SK-N-SH (cell line): ENCODE measurements around the gene GDNF. TPM values are rescaled to one million over a fixed set of nuclear protein-coding genes. Genes with fewer than 3 reads are reported as not detected.

Experiments used
- CTCF ChIA-PET: fragments of 300-600, 350-600 bp; formaldehyde crosslinking; extraction: SDS; loops from one replicate; lab custom pipeline; 2021; lab: Yijun Ruan, JAX
- POLR2A ChIA-PET: fragments of 350-600 bp; sonication (Branson Sonifier 250); formaldehyde crosslinking; extraction: SDS; loops from one replicate; lab custom pipeline; 2020; ENCODE audit warnings: antibody characterized with exemption, inconsistent platforms; lab: Yijun Ruan, JAX
- DNase-seq: peaks from one replicate; pipeline ENCODE4 v3.0.0; 2012
- H2AFZ ChIP-seq: fragments of 200-600 bp; sonication (generic); 2 replicates; pipeline ENCODE4 v1.8.1; 2016; ENCODE audit warnings: antibody characterized with exemption, mild to moderate bottlenecking, low read depth
- H3F3A ChIP-seq: fragments of 200-600 bp; sonication (generic); replicated peaks from 2 replicates; pipeline ENCODE3; 2016; ENCODE audit warnings: antibody characterized with exemption, mild to moderate bottlenecking; ENCODE audit not compliant: insufficient read depth
- H3K27ac ChIP-seq, 2 experiments: fragments of 200-500 bp in 1 of 2; fragments of 200-600 bp in 1 of 2; sonication (Bioruptor generic) in 1 of 2; sonication (generic), shearing (Covaris generic) in 1 of 2; 2 replicates each; pipeline versions ENCODE4 v1.5.1 to v1.6.1; 2014 to 2016; ENCODE audit warnings: low read depth in 2 of 2, inconsistent platforms in 1 of 2, low read length in 1 of 2, mild to moderate bottlenecking in 1 of 2, mixed read lengths in 1 of 2
- H3K27me3 ChIP-seq: fragments of 200-600 bp; sonication (generic), shearing (Covaris generic); 2 replicates; pipeline ENCODE4 v1.6.1; 2016; ENCODE audit warnings: mixed run types; ENCODE audit not compliant: insufficient read depth
- H3K36me3 ChIP-seq, 2 experiments: fragments of 200-500 bp in 1 of 2; fragments of 200-600 bp in 1 of 2; sonication (Bioruptor generic) in 1 of 2; sonication (generic) in 1 of 2; replicated peaks in 1 of 2; 2 replicates each; pipeline versions ENCODE3 to v1.5.1; 2014 to 2016; ENCODE audit warnings: low read length in 1 of 2, mild to moderate bottlenecking in 1 of 2; ENCODE audit not compliant: insufficient read depth in 2 of 2, control insufficient read depth in 1 of 2
- H3K4me1 ChIP-seq, 2 experiments: fragments of 200-500 bp in 1 of 2; fragments of 200-600 bp in 1 of 2; sonication (Bioruptor generic) in 1 of 2; sonication (generic), shearing (Covaris generic) in 1 of 2; 2 replicates each; pipeline versions ENCODE4 v1.5.1 to v1.6.1; 2014 to 2016; ENCODE audit warnings: low read depth in 1 of 2, low read length in 1 of 2, mixed run types in 1 of 2; ENCODE audit not compliant: insufficient read depth in 2 of 2, control insufficient read depth in 1 of 2
- H3K4me2 ChIP-seq: fragments of 200-600 bp; sonication (generic), shearing (Covaris generic); 2 replicates; pipeline ENCODE4 v1.6.1; 2017; ENCODE audit warnings: mixed run types
- H3K4me3 ChIP-seq, 2 experiments: fragments of 200-500 bp in 1 of 2; fragments of 200-600 bp in 1 of 2; sonication (Bioruptor generic) in 1 of 2; sonication (generic), shearing (Covaris generic) in 1 of 2; 2 replicates each; pipeline versions ENCODE4 v1.5.1 to v1.8.1; 2014 to 2016; ENCODE audit warnings: low read depth in 2 of 2, inconsistent platforms in 1 of 2, low read length in 1 of 2, mild to moderate bottlenecking in 1 of 2, mixed read lengths in 1 of 2, moderate library complexity in 1 of 2
- H3K79me2 ChIP-seq: fragments of 200-600 bp; sonication (generic); 2 replicates; pipeline ENCODE4 v1.8.1; 2017; ENCODE audit warnings: mild to moderate bottlenecking; ENCODE audit not compliant: insufficient read depth
- H3K9ac ChIP-seq: fragments of 200-600 bp; sonication (generic); 2 replicates; pipeline ENCODE4 v1.6.1; 2017; ENCODE audit warnings: mixed run types
- H3K9me2 ChIP-seq: fragments of 200-600 bp; sonication (generic); 2 replicates; pipeline ENCODE4 v1.6.1; 2017; ENCODE audit warnings: mixed run types
- H3K9me3 ChIP-seq: fragments of 200-600 bp; sonication (generic); 2 replicates; pipeline ENCODE4 v1.6.1; 2017; ENCODE audit warnings: mixed run types, mild to moderate bottlenecking, moderate library complexity
- H4K20me1 ChIP-seq: fragments of 200-600 bp; sonication (generic); 2 replicates; pipeline ENCODE4 v1.6.1; 2017; ENCODE audit warnings: mild to moderate bottlenecking, mixed run types; ENCODE audit not compliant: insufficient read depth
- ELF1 ChIP-seq: IDR thresholded peaks from 2 replicates; pipeline ENCODE4 v1.4.0; 2012
- EP300 ChIP-seq, 2 experiments: IDR thresholded peaks; 2 replicates each; pipeline versions ENCODE4 v1.4.0 to v1.6.1; 2012; ENCODE audit warnings: borderline replicate concordance in 1 of 2, low read depth in 1 of 2, low read length in 1 of 2
- EZH2phosphoT487 ChIP-seq: fragments of 200-600 bp; sonication (generic); IDR thresholded peaks from 2 replicates; pipeline ENCODE4 v1.6.1; 2017; ENCODE audit warnings: low read depth, mixed run types, mild to moderate bottlenecking, antibody characterized with exemption, moderate library complexity, borderline replicate concordance
- FOXJ3 ChIP-seq: sonication (generic); formaldehyde crosslinking; IDR thresholded peaks from 2 replicates; pipeline ENCODE4 v1.5.1; 2020; ENCODE audit warnings: mild to moderate bottlenecking, missing genetic modification reagents
- FOXM1 ChIP-seq: IDR thresholded peaks from 2 replicates; pipeline ENCODE4 v1.4.0; 2012; ENCODE audit warnings: low read depth, mild to moderate bottlenecking
- JUND ChIP-seq: IDR thresholded peaks from 2 replicates; pipeline ENCODE4 v1.4.0; 2012
- MEF2A ChIP-seq: IDR thresholded peaks from 2 replicates; pipeline ENCODE4 v1.4.0; 2012; ENCODE audit warnings: low read depth, borderline replicate concordance
- NFIC ChIP-seq: IDR thresholded peaks from 2 replicates; pipeline ENCODE4 v1.4.0; 2012; ENCODE audit warnings: borderline replicate concordance
- RAD21 ChIP-seq: IDR thresholded peaks from 2 replicates; pipeline ENCODE4 v1.6.1; 2012; ENCODE audit warnings: mild to moderate bottlenecking, low read length
- RCOR1 ChIP-seq: fragments of 150-350 bp; IDR thresholded peaks from 2 replicates; pipeline ENCODE4 v1.6.1; 2017; ENCODE audit warnings: antibody characterized with exemption, low read length
- RXRA ChIP-seq: IDR thresholded peaks from 2 replicates; pipeline ENCODE4 v1.4.0; 2012; ENCODE audit warnings: low read depth, mild to moderate bottlenecking, borderline replicate concordance
- SIN3A ChIP-seq: IDR thresholded peaks from 2 replicates; pipeline ENCODE4 v1.6.1; 2012; ENCODE audit warnings: low read depth, mild to moderate bottlenecking, low read length, moderate library complexity, borderline replicate concordance
- TCF12 ChIP-seq: IDR thresholded peaks from 2 replicates; pipeline ENCODE4 v1.4.0; 2012
- TEAD4 ChIP-seq: IDR thresholded peaks from 2 replicates; pipeline ENCODE4 v1.4.0; 2012; ENCODE audit warnings: mild to moderate bottlenecking, borderline replicate concordance; ENCODE audit not compliant: insufficient read depth
- WGBS: methylation state at CpG from one replicate; pipeline ENCODE4 v1.1.6; 2017; ENCODE audit warnings: low lambda C conversion rate; 5-methylcytosine and 5-hydroxymethylcytosine counted together
- polyA plus RNA-seq, 3 experiments: library from polyadenylated mRNA; depleted of rRNA; stranded (reverse); fragments of >200 nt; gene quantifications; 2 replicates each; pipeline ENCODE4 v1.2.3, GENCODE V29; 2012
- TF ChIP-seq, protein P1 (sequence below): IDR thresholded peaks from 2 replicates; pipeline ENCODE4; 2012
- TF ChIP-seq, protein P2 (sequence below): fragments of 150-350 bp; IDR thresholded peaks from 2 replicates; pipeline ENCODE4 v1.6.1; 2017; ENCODE audit warnings: antibody characterized with exemption, low read length, low read depth, borderline replicate concordance
- TF ChIP-seq, protein P3 (sequence below): fragments of 200-600 bp; sonication (generic); IDR thresholded peaks from 2 replicates; pipeline ENCODE4 v1.6.1; 2017; ENCODE audit warnings: antibody characterized with exemption, mild to moderate bottlenecking, moderate library complexity
- TF ChIP-seq, protein P4 (sequence below): IDR thresholded peaks from 2 replicates; pipeline ENCODE4 v1.4.0; 2012; ENCODE audit warnings: low read depth
- TF ChIP-seq, protein P5 (sequence below): IDR thresholded peaks from 2 replicates; pipeline ENCODE4 v1.6.1; 2012; ENCODE audit warnings: mild to moderate bottlenecking, low read depth, low read length, moderate library complexity

GDNF gene
- polyA plus RNA-seq, 1 of the 3 experiments (the other 2 are of a cell fraction) = 9.0 TPM

DNA sequence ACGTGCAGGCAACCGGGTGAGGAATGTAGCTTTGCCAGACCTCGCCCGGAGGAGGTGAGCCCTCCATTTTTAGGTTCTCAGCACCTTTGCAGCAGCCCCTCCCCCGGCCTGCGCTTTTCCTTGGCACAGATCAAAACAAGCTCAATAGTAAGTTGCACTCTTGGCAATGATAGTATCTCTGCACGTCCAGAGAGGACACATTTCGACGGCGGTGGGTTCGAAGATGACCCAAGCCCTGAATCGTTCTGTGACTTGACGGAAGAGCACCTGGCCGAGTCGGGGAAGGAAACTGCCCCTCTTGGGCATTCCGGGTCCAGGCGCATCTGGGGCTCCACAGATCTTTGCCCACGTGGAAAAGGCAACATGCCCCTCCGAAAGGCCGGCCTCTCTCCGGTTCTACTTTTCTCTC lies 904 bp downstream of the GDNF start:
- no peaks in the 10 kb centered on the region for H3K9me3 ChIP-seq
- peak overlapping the region in 1 of 2 experiments; percentile 87; a peak in 2 of 4 replicates for H3K27ac ChIP-seq
- H3K9ac ChIP-seq = peak overlapping the region; percentile 95
- H4K20me1 ChIP-seq = no peaks in the 10 kb centered on the region; the same call in 1 of the 2 replicates
- H3K4me2 ChIP-seq = peak overlapping the region; percentile 98
- no peaks in the 10 kb centered on the region for H3K36me3 ChIP-seq
- no peaks in the 10 kb centered on the region for H3K27me3 ChIP-seq
- CTCF ChIA-PET = interaction anchor here (0.9 to 1.2 kb wide), 2 partner anchors 10 to 352 kb away, joined by 3 to 5 read pairs; no protein-coding TSS in a partner anchor
- TF ChIP-seq TCF12 = no peak
- TF ChIP-seq, protein P1, sequence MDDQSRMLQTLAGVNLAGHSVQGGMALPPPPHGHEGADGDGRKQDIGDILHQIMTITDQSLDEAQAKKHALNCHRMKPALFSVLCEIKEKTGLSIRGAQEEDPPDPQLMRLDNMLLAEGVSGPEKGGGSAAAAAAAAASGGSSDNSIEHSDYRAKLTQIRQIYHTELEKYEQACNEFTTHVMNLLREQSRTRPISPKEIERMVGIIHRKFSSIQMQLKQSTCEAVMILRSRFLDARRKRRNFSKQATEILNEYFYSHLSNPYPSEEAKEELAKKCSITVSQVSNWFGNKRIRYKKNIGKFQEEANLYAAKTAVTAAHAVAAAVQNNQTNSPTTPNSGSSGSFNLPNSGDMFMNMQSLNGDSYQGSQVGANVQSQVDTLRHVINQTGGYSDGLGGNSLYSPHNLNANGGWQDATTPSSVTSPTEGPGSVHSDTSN = no peak
- no peak for TF ChIP-seq ELF1
- TF ChIP-seq SIN3A = no peak; the same call in 1 of the 2 replicates
- TF ChIP-seq EZH2phosphoT487 = no peak
- TF ChIP-seq, protein P2, sequence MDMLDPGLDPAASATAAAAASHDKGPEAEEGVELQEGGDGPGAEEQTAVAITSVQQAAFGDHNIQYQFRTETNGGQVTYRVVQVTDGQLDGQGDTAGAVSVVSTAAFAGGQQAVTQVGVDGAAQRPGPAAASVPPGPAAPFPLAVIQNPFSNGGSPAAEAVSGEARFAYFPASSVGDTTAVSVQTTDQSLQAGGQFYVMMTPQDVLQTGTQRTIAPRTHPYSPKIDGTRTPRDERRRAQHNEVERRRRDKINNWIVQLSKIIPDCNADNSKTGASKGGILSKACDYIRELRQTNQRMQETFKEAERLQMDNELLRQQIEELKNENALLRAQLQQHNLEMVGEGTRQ = no peak
- no peak; a peak in 1 of 4 replicates for TF ChIP-seq EP300 (IDR thresholded peaks at IDR 0.05; ENCODE audit: borderline replicate concordance in 1 of 2, low read depth in 1 of 2, low read length in 1 of 2)
- TF ChIP-seq RAD21 = no peak
- TF ChIP-seq TEAD4 = no peak
- TF ChIP-seq, protein P3, sequence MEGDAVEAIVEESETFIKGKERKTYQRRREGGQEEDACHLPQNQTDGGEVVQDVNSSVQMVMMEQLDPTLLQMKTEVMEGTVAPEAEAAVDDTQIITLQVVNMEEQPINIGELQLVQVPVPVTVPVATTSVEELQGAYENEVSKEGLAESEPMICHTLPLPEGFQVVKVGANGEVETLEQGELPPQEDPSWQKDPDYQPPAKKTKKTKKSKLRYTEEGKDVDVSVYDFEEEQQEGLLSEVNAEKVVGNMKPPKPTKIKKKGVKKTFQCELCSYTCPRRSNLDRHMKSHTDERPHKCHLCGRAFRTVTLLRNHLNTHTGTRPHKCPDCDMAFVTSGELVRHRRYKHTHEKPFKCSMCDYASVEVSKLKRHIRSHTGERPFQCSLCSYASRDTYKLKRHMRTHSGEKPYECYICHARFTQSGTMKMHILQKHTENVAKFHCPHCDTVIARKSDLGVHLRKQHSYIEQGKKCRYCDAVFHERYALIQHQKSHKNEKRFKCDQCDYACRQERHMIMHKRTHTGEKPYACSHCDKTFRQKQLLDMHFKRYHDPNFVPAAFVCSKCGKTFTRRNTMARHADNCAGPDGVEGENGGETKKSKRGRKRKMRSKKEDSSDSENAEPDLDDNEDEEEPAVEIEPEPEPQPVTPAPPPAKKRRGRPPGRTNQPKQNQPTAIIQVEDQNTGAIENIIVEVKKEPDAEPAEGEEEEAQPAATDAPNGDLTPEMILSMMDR = no peak
- no peak for TF ChIP-seq FOXM1
- TF ChIP-seq RCOR1 = no peak
- no peak for TF ChIP-seq NFIC
- TF ChIP-seq RXRA = no peak
- no peak for TF ChIP-seq JUND
- no peak for TF ChIP-seq FOXJ3
- TF ChIP-seq MEF2A = no peak
- TF ChIP-seq, protein P4, sequence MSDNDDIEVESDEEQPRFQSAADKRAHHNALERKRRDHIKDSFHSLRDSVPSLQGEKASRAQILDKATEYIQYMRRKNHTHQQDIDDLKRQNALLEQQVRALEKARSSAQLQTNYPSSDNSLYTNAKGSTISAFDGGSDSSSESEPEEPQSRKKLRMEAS = no peak; the same call in 1 of the 2 replicates
- TF ChIP-seq, protein P5, sequence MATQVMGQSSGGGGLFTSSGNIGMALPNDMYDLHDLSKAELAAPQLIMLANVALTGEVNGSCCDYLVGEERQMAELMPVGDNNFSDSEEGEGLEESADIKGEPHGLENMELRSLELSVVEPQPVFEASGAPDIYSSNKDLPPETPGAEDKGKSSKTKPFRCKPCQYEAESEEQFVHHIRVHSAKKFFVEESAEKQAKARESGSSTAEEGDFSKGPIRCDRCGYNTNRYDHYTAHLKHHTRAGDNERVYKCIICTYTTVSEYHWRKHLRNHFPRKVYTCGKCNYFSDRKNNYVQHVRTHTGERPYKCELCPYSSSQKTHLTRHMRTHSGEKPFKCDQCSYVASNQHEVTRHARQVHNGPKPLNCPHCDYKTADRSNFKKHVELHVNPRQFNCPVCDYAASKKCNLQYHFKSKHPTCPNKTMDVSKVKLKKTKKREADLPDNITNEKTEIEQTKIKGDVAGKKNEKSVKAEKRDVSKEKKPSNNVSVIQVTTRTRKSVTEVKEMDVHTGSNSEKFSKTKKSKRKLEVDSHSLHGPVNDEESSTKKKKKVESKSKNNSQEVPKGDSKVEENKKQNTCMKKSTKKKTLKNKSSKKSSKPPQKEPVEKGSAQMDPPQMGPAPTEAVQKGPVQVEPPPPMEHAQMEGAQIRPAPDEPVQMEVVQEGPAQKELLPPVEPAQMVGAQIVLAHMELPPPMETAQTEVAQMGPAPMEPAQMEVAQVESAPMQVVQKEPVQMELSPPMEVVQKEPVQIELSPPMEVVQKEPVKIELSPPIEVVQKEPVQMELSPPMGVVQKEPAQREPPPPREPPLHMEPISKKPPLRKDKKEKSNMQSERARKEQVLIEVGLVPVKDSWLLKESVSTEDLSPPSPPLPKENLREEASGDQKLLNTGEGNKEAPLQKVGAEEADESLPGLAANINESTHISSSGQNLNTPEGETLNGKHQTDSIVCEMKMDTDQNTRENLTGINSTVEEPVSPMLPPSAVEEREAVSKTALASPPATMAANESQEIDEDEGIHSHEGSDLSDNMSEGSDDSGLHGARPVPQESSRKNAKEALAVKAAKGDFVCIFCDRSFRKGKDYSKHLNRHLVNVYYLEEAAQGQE = no peak
- TF ChIP-seq, all 33 proteins: peak for 0
- peak overlapping the region; percentile 54 to 86 for H3K4me3 ChIP-seq
- peak; percentile 24 for DNase-seq
- H3K9me2 ChIP-seq = no peaks in the 10 kb centered on the region
- H3F3A ChIP-seq = peaks cover 20% of the 10 kb centered on the region
- H3K4me1 ChIP-seq = peaks cover 2 to 22% of the 10 kb centered on the region in 2 experiments; a peak in 3 of 4 replicates
- H2AFZ ChIP-seq = peak overlapping the region; percentile 68
- 12% methylated on average over 20 of the region's 21 CpGs for WGBS
- POLR2A ChIA-PET = no interaction called here
- H3K79me2 ChIP-seq = peaks cover 99% of the 10 kb centered on the region
